Measurements from ENCODE around the gene B3GNT8. TPM values are rescaled to one million over a fixed set of nuclear protein-coding genes. Genes with fewer than 3 reads are reported as not detected.

The B3GNT8 gene
- total and polyA plus RNA-seq, 2 of the 4 experiments (the other 2 are of a cell fraction), result 0.36 TPM

GRCh38 chr19:41449865-41450178, 22.6 kb upstream of the B3GNT8 start:
- Histone ChIP-seq H3K9me3 (ENCODE audit: control insufficient read depth, insufficient read depth, low read length) (no peaks in the 10 kb centered on the region), H4K5ac (ENCODE audit: low read depth, low read length) (no peak overlapping the region), H3K9me1 (ENCODE audit: insufficient read depth, low read length) (no peaks in the 10 kb centered on the region), H2AK9ac (replicated peaks; ENCODE audit: low read depth, low read length, poor library complexity) (no peak overlapping the region), H4K8ac (ENCODE audit: low read depth in 2 of 2, low read length in 2 of 2) (no peak overlapping the region), H2BK20ac (ENCODE audit: low read depth, low read length) (no peak overlapping the region), H3K56ac (ENCODE audit: extremely low read depth, insufficient read depth, low read length) (no peak overlapping the region), H4K91ac (ENCODE audit: insufficient read depth, low read depth, low read length) (no peak overlapping the region), H4K20me1 (ENCODE audit: insufficient read depth, low read length) (no peaks in the 10 kb centered on the region), H3K4me2 (ENCODE audit: low read depth, low read length) (no peak overlapping the region), H3K27ac (ENCODE audit: insufficient read depth, low read length) (no peak overlapping the region), H3K14ac (replicated peaks; ENCODE audit: low read depth, low read length) (no peak overlapping the region), H3K4me3 (ENCODE audit: insufficient read depth, low read depth, low read length) (no peak overlapping the region), H3K79me1 (ENCODE audit: low read depth in 1 of 2, low read length in 2 of 2) (no peaks in the 10 kb centered on the region), H2AFZ (replicated peaks; ENCODE audit: low read length, poor library complexity) (peak overlapping the region; percentile 35), H2BK15ac (ENCODE audit: low read depth, low read length) (no peak overlapping the region), H2AK5ac (ENCODE audit: low read depth, low read length) (no peak overlapping the region), H3K18ac (ENCODE audit: low read depth, low read length) (no peak overlapping the region), H2BK120ac (ENCODE audit: low read depth, low read length) (no peak overlapping the region), H3K4me1 (ENCODE audit: control insufficient read depth, insufficient read depth, low read length) (no peaks in the 10 kb centered on the region), H3K27me3 (ENCODE audit: control insufficient read depth, insufficient read depth, low read length) (peaks cover 3% of the 10 kb centered on the region), H3K36me3 (ENCODE audit: control insufficient read depth, insufficient read depth, low read length) (no peaks in the 10 kb centered on the region), H3K9ac (ENCODE audit: low read depth, low read length) (no peak overlapping the region), H3K4ac (ENCODE audit: low read depth, low read length) (no peak overlapping the region), H2BK5ac (ENCODE audit: low read depth, low read length, poor library complexity, severe bottlenecking) (no peak overlapping the region), H3K23ac (ENCODE audit: low read depth, low read length) (no peak overlapping the region)
- in situ Hi-C loops (cut with MboI; ENCODE audit: low sequenced_read_pairs) (no loop called here), dilution Hi-C loops (cut with HindIII; ENCODE audit: low sequenced_read_pairs, unreplicated experiment) (no loop called here), intact Hi-C loops (cut with micrococcal nuclease) (loop anchor here (1.0 kb wide), 3 partner anchors 87 to 120 kb away; no protein-coding TSS in a partner anchor)
- ATAC-seq (ENCODE audit: low read depth) (no peak), DNase-seq (no peak)
- CTCF ChIA-PET, result interaction anchor here (0.7 to 1.8 kb wide), 3 partner anchors 113 to 117 kb away, joined by 3 to 5 read pairs (median 4); no protein-coding TSS in a partner anchor
- WGBS, 2 experiments (ENCODE audit: extremely low coverage in 2 of 2, insufficient read length in 1 of 2), result no CpG with 5 or more reads among the region's 3 CpGs
- TF ChIP-seq FOS (IDR thresholded peaks at IDR 0.05; ENCODE audit: low read depth, low read length) (no peak), MXI1 (IDR thresholded peaks at IDR 0.05; ENCODE audit: borderline replicate concordance, low read depth, low read length) (no peak), USF2 (IDR thresholded peaks at IDR 0.05; ENCODE audit: low read depth, low read length) (no peak), POLR2A (IDR thresholded peaks at IDR 0.05; ENCODE audit: low read depth, low read length) (no peak), MAZ (IDR thresholded peaks at IDR 0.05; ENCODE audit: borderline replicate concordance, low read depth, low read length) (no peak), CEBPB (IDR thresholded peaks at IDR 0.05; ENCODE audit: low read depth, low read length) (no peak), RCOR1 (IDR thresholded peaks at IDR 0.05; ENCODE audit: insufficient replicate concordance, low read length) (no peak), NFE2L2 (IDR thresholded peaks at IDR 0.05; ENCODE audit: low read depth, low read length) (no peak), MAFK (IDR thresholded peaks at IDR 0.05; ENCODE audit: low read depth, low read length) (no peak), SMC3 (IDR thresholded peaks at IDR 0.05; ENCODE audit: low read depth, low read length) (no peak), CHD1 (IDR thresholded peaks at IDR 0.05; ENCODE audit: low read depth, low read length) (no peak), RFX5 (IDR thresholded peaks at IDR 0.05; ENCODE audit: low read depth, low read length) (no peak), BHLHE40 (IDR thresholded peaks at IDR 0.05; ENCODE audit: low read depth, low read length) (no peak), RAD21 (IDR thresholded peaks at IDR 0.05; ENCODE audit: low read length) (no peak)
- TF ChIP-seq, protein P1, sequence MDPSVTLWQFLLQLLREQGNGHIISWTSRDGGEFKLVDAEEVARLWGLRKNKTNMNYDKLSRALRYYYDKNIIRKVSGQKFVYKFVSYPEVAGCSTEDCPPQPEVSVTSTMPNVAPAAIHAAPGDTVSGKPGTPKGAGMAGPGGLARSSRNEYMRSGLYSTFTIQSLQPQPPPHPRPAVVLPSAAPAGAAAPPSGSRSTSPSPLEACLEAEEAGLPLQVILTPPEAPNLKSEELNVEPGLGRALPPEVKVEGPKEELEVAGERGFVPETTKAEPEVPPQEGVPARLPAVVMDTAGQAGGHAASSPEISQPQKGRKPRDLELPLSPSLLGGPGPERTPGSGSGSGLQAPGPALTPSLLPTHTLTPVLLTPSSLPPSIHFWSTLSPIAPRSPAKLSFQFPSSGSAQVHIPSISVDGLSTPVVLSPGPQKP (IDR thresholded peaks at IDR 0.05; ENCODE audit: borderline replicate concordance, low read depth, low read length), result no peak
- TF ChIP-seq, protein P2, sequence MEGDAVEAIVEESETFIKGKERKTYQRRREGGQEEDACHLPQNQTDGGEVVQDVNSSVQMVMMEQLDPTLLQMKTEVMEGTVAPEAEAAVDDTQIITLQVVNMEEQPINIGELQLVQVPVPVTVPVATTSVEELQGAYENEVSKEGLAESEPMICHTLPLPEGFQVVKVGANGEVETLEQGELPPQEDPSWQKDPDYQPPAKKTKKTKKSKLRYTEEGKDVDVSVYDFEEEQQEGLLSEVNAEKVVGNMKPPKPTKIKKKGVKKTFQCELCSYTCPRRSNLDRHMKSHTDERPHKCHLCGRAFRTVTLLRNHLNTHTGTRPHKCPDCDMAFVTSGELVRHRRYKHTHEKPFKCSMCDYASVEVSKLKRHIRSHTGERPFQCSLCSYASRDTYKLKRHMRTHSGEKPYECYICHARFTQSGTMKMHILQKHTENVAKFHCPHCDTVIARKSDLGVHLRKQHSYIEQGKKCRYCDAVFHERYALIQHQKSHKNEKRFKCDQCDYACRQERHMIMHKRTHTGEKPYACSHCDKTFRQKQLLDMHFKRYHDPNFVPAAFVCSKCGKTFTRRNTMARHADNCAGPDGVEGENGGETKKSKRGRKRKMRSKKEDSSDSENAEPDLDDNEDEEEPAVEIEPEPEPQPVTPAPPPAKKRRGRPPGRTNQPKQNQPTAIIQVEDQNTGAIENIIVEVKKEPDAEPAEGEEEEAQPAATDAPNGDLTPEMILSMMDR (conservative IDR thresholded peaks at IDR 0.05; ENCODE audit: low read depth, low read length), result no peak
- POLR2A ChIA-PET (ENCODE audit: unreplicated experiment), result no interaction called here
- no TSS peak for BruUV-seq (replicated peaks)
